Heart left ventricle (tissue), 16 donors: ENCODE data around the gene FOXP1. TPM values are rescaled to one million over a fixed set of nuclear protein-coding genes. Genes with fewer than 3 reads are reported as not detected.
"Not testable (repeated sequence)": the region's sequence is repeated elsewhere in the genome, so short reads cannot be mapped to it uniquely, and the experiment has no call there.

Source experiments
- ATAC-seq, 4 donors: fragments of 200-7000 bp; cut with Tn5 transposase; one replicate each; pipeline ENCODE4 v1.9.1; 2020 to 2022; ENCODE audit warnings: moderate library complexity in 4 of 4, mild to moderate bottlenecking in 3 of 4, moderate number of reproducible peaks in 1 of 4
- DNase-seq, 5 donors: peaks; one replicate each; pipeline ENCODE4 v3.0.0-alpha.2; 2020
- H3K27ac ChIP-seq, 12 donors: fragments of 200-600 bp; sonication (generic) in 4 of 12; one replicate each; pipeline versions ENCODE4 v1.5.0 to v1.8.0; 2016 to 2022; ENCODE audit warnings: mild to moderate bottlenecking in 2 of 12
- H3K27me3 ChIP-seq, 9 donors: fragments of 200-600 bp; sonication (generic) in 2 of 9; one replicate each; pipeline versions ENCODE4 v1.5.1 to v1.8.0; 2016 to 2022; ENCODE audit warnings: mild to moderate bottlenecking in 3 of 9
- H3K36me3 ChIP-seq, 9 donors: fragments of 200-600 bp; sonication (generic) in 2 of 9; one replicate each; pipeline versions ENCODE4 v1.5.0 to v1.8.0; 2018 to 2022; ENCODE audit warnings: mild to moderate bottlenecking in 2 of 9
- H3K4me1 ChIP-seq, 12 donors: fragments of 200-600 bp; sonication (generic) in 4 of 12; one replicate each; pipeline versions ENCODE4 v1.5.0 to v1.8.0; 2016 to 2022; ENCODE audit warnings: mild to moderate bottlenecking in 3 of 12
- H3K4me3 ChIP-seq, 12 donors: fragments of 200-600 bp; sonication (generic) in 4 of 12; one replicate each; pipeline versions ENCODE4 v1.5.0 to v1.8.0; 2017 to 2022; ENCODE audit warnings: mild to moderate bottlenecking in 9 of 12, moderate library complexity in 4 of 12
- H3K9me3 ChIP-seq, 12 donors: fragments of 200-600 bp; sonication (generic) in 4 of 12; one replicate each; pipeline versions ENCODE4 v1.5.0 to v1.8.0; 2016 to 2022; ENCODE audit warnings: mild to moderate bottlenecking in 1 of 12
- CTCF ChIP-seq, 12 donors: fragments of 200-600 bp; sonication (generic) in 4 of 12; IDR thresholded peaks; one replicate each; pipeline versions ENCODE4 v1.5.0 to v1.8.0; 2018 to 2022; ENCODE audit warnings: antibody characterized with exemption in 12 of 12, mild to moderate bottlenecking in 5 of 12
- POLR2A ChIP-seq, 2 donors: fragments of 450-650 bp; IDR thresholded peaks; one replicate each; pipeline ENCODE4 v1.6.1; 2017; ENCODE audit warnings: antibody characterized with exemption in 2 of 2, mild to moderate bottlenecking in 2 of 2, moderate library complexity in 2 of 2
- WGBS, 4 donors: extraction: QIAGEN DNeasy Blood & Tissue Kit in 2 of 4; methylation state at CpG; one replicate each; pipeline versions ENCODE4 v1.1.5 to v1.1.7; 2013 to 2018; 5-methylcytosine and 5-hydroxymethylcytosine counted together
- intact Hi-C, 10 donors: fragments of 100-400 bp; cut with DNase I; formaldehyde crosslinking; loops; one replicate each; pipeline versions ENCODE4 v1.11.1 to v1.14.2; 2022
- polyA plus RNA-seq, 2 donors: library from polyadenylated mRNA; stranded (reverse); fragments of 200-250 nt; gene quantifications; one replicate each; pipeline ENCODE4 v1.2.3, GENCODE V29; 2013
- total RNA-seq, 9 donors: library from RNA; depleted of rRNA in 2 of 9; stranded (reverse); fragments of >200 nt in 2 of 9; fragmentation: NEBNext Ultra II Directional in 3 of 9; extraction: Animal tissue kit (Norgen Biotek cat#: 25700) in 3 of 9; gene quantifications; one replicate each; pipeline versions ENCODE4 v1.1.0 to v1.2.4, GENCODE V29; 2016 to 2023
- donor health status: ischemic (EF 13 %, LVEDD 7.1; RV severe dilation, severe dysfunction).
- donor health status: healthy with polysubstance abuse.
- donor health status: DM: no; HTN: yes; CAD: no.
- donor health status: DM: no; HTN: no; CAD: no.
- donor health status: ischemic (EF 25% LVEDD 6.9; RV normal size, moderate dysfunction).
- donor health status: ischemic (EF 25% LVEDD 5.7; RV mildly dilated, moderate dysfunction).
- donor health status: healthy.
- donor health status: DM: yes; HTN: yes; CAD: no.
- donor health status: ischemic (EF 35%, LVEDD 5.7; RV mildly dilated, moderate dysfunction).
- donor health status: nonischemic (EF 11% LVEDD 7.7; RV severe dilation, severe dysfunction).
- donor health status: DM: yes; HTN: yes; CAD: no.
- donor health status: PGD.
- donor health status: ischemic (EF 29% LVEDD 5.4; RV normal size, mild dysfunction).
- donor health status: nonischemic (EF 23%, LVEDD 6.1; RV moderate dilation, normal function).

FOXP1 gene
- total and polyA plus RNA-seq, 11 donors: 14.9 to 67.8 (median 41.1) TPM

GRCh38 chr3:71330505-71330904 lies 253.0 kb downstream of the FOXP1 start:
- intact Hi-C loops: no loop called here
- 97 to 100% (median 98%) methylated on average over 1 of the region's 1 CpG for WGBS, 4 donors
- TF ChIP-seq POLR2A (IDR thresholded peaks at IDR 0.05) (no peak), CTCF (IDR thresholded peaks at IDR 0.05) (no peak)
- H3K27ac ChIP-seq: no peak overlapping the region
- no peak overlapping the region for H3K4me3 ChIP-seq
- peaks cover 0 to 9% (median 0%) of the 10 kb centered on the region in 12 donors for H3K4me1 ChIP-seq
- no peaks in the 10 kb centered on the region for H3K27me3 ChIP-seq
- peaks cover 0 to 5% (median 0%) of the 10 kb centered on the region in 12 donors for H3K9me3 ChIP-seq
- ATAC-seq (no peak), DNase-seq (no peak)
- H3K36me3 ChIP-seq: peaks cover 0 to 4% (median 0%) of the 10 kb centered on the region in 9 donors

GRCh38 chr3:71329817-71330216 lies 253.7 kb downstream of the FOXP1 start:
- no peaks in the 10 kb centered on the region for H3K27me3 ChIP-seq
- ATAC-seq (no peak), DNase-seq (no peak)
- no peak overlapping the region for H3K27ac ChIP-seq
- TF ChIP-seq POLR2A (IDR thresholded peaks at IDR 0.05) (no peak), CTCF (IDR thresholded peaks at IDR 0.05) (no peak)
- intact Hi-C loops: no loop called here
- H3K4me3 ChIP-seq: no peak overlapping the region
- peaks cover 0 to 5% (median 0%) of the 10 kb centered on the region in 12 donors for H3K9me3 ChIP-seq
- peaks cover 0 to 9% (median 0%) of the 10 kb centered on the region in 12 donors for H3K4me1 ChIP-seq
- peaks cover 0 to 4% (median 0%) of the 10 kb centered on the region in 9 donors for H3K36me3 ChIP-seq
- whole genome bisulfite sequencing, 4 donors: 94 to 97% (median 96%) methylated on average over 1 of the region's 1 CpG

GRCh38 chr3:71328926-71329325 lies 254.6 kb downstream of the FOXP1 start:
- H3K4me3 ChIP-seq: no peak overlapping the region
- no peaks in the 10 kb centered on the region for H3K27me3 ChIP-seq
- H3K27ac ChIP-seq: no peak overlapping the region
- H3K9me3 ChIP-seq: peaks cover 0 to 5% (median 0%) of the 10 kb centered on the region in 12 donors
- DNase-seq (no peak), ATAC-seq (no peak)
- TF ChIP-seq POLR2A (IDR thresholded peaks at IDR 0.05): no peak
- peaks cover 0 to 4% (median 0%) of the 10 kb centered on the region in 9 donors for H3K36me3 ChIP-seq
- WGBS, 4 donors: 95 to 98% (median 96%) methylated on average over 8 of the region's 8 CpGs
- H3K4me1 ChIP-seq: peaks cover 0 to 9% (median 0%) of the 10 kb centered on the region in 12 donors
- intact Hi-C loops: no loop called here

- Histone ChIP-seq H3K4me1 (peaks cover 0 to 9% (median 0%) of the 10 kb centered on the region in 12 donors), H3K9me3 (peaks cover 0 to 5% (median 0%) of the 10 kb centered on the region in 12 donors), H3K4me3 (no peak overlapping the region), H3K27me3 (no peaks in the 10 kb centered on the region), H3K27ac (no peak overlapping the region), H3K36me3 (peaks cover 0 to 4% (median 0%) of the 10 kb centered on the region in 9 donors)
- ATAC-seq (no peak), DNase-seq (no peak)
- WGBS, 4 donors: 85 to 94% (median 89%) methylated on average over 4 of the region's 4 CpGs
- TF ChIP-seq POLR2A (IDR thresholded peaks at IDR 0.05) (no peak), CTCF (IDR thresholded peaks at IDR 0.05) (no peak)
- intact Hi-C loops: no loop called here
Measured at GRCh38 chr3:71327936-71328335, 255.6 kb downstream of the FOXP1 start.

GRCh38 chr3:71325715-71326114 lies 257.8 kb downstream of the FOXP1 start:
- DNase-seq (no peak), ATAC-seq (no peak)
- TF ChIP-seq CTCF (IDR thresholded peaks at IDR 0.05) (no peak), POLR2A (IDR thresholded peaks at IDR 0.05) (no peak)
- intact Hi-C loops: no loop called here
- peaks cover 0 to 4% (median 0%) of the 10 kb centered on the region in 12 donors for H3K9me3 ChIP-seq
- WGBS, 4 donors: 86 to 88% (median 86%) methylated on average over 3 of the region's 3 CpGs
- H3K4me3 ChIP-seq: no peak overlapping the region
- no peak overlapping the region for H3K27ac ChIP-seq
- no peaks in the 10 kb centered on the region for H3K27me3 ChIP-seq
- no peaks in the 10 kb centered on the region for H3K36me3 ChIP-seq
- no peaks in the 10 kb centered on the region for H3K4me1 ChIP-seq

- ATAC-seq, H3K4me3 ChIP-seq, H3K9me3 ChIP-seq, DNase-seq, H3K27ac ChIP-seq, H3K4me1 ChIP-seq, H3K36me3 ChIP-seq, H3K27me3 ChIP-seq, intact Hi-C loops: not testable (repeated sequence)
- 79 to 99% (median 93%) methylated on average over 5 of the region's 5 CpGs for WGBS, 4 donors
Measured at GRCh38 chr3:71324224-71324623, 259.3 kb downstream of the FOXP1 start.
